ENCODE results near the gene KRT33A. TPM values are rescaled to one million over a fixed set of nuclear protein-coding genes. Genes with fewer than 3 reads are reported as not detected.
"Not testable (repeated sequence)": the region's sequence is repeated elsewhere in the genome, so short reads cannot be mapped to it uniquely, and the experiment has no call there.

The KRT33A gene
- total RNA-seq, 1 experiment from 2014 or later = not detected

- Histone ChIP-seq H3K4me2 (no peak overlapping the region), H3K4me1 (replicated peaks; ENCODE audit: insufficient read depth) (peaks cover 21% of the 10 kb centered on the region), H4K20me1 (ENCODE audit: insufficient read depth) (no peaks in the 10 kb centered on the region), H3K9me3 (ENCODE audit: insufficient read depth, low read depth) (no peaks in the 10 kb centered on the region), H2AFZ (no peak overlapping the region), H3K27me3 (ENCODE audit: insufficient read depth, low read depth) (no peaks in the 10 kb centered on the region), H3K9me2 (ENCODE audit: insufficient read depth) (no peaks in the 10 kb centered on the region), H3K4me3 (no peak overlapping the region), H3F3A (ENCODE audit: insufficient read depth, low read depth) (no peaks in the 10 kb centered on the region; the same call in 1 of the 2 replicates), H3K79me2 (ENCODE audit: low read depth) (no peaks in the 10 kb centered on the region), H3K36me3 (ENCODE audit: low read depth) (no peaks in the 10 kb centered on the region), H3K27ac (no peak overlapping the region)
- ChIA-PET CTCF (no interaction called here), POLR2A (ENCODE audit: unreplicated experiment) (no interaction called here)
- DNase-seq = no peak
- BruUV-seq (replicated peaks) = no TSS peak
- no peak for TF ChIP-seq EZH2 (IDR thresholded peaks at IDR 0.05; ENCODE audit: low read depth)
- intact Hi-C loops (cut with micrococcal nuclease; ENCODE audit: unreplicated experiment) = no loop called here
These were observed 45.0 kb upstream of the KRT33A start for GRCh38 chr17:41395611-41396010.

- DNase-seq; intact Hi-C loops (cut with micrococcal nuclease; ENCODE audit: unreplicated experiment); BruUV-seq (replicated peaks); H3K9me2 ChIP-seq (ENCODE audit: insufficient read depth); H3F3A ChIP-seq (ENCODE audit: insufficient read depth, low read depth); H3K9me3 ChIP-seq (ENCODE audit: insufficient read depth, low read depth); H3K27me3 ChIP-seq (ENCODE audit: insufficient read depth, low read depth); H3K27ac ChIP-seq; CTCF ChIA-PET; H3K36me3 ChIP-seq (ENCODE audit: low read depth); H3K4me2 ChIP-seq; H3K4me3 ChIP-seq; H4K20me1 ChIP-seq (ENCODE audit: insufficient read depth); H3K79me2 ChIP-seq (ENCODE audit: low read depth); POLR2A ChIA-PET (ENCODE audit: unreplicated experiment); H2AFZ ChIP-seq: not testable (repeated sequence)
- peaks cover 21% of the 10 kb centered on the region for H3K4me1 ChIP-seq (replicated peaks; ENCODE audit: insufficient read depth)
These were observed 44.4 kb upstream of the KRT33A start for GRCh38 chr17:41395044-41395443.

- H3K36me3 ChIP-seq (ENCODE audit: low read depth) = no peaks in the 10 kb centered on the region
These were observed 43.8 kb upstream of the KRT33A start for GRCh38 chr17:41394254-41394996.

GRCh38 chr17:41393826-41394225, 43.2 kb upstream of the KRT33A start:
- CTCF ChIA-PET = no interaction called here
- H3K27ac ChIP-seq = no peak overlapping the region
- no peak for DNase-seq
- H3K4me2 ChIP-seq = no peak overlapping the region
- H3K36me3 ChIP-seq (ENCODE audit: low read depth) = no peaks in the 10 kb centered on the region
- H3K9me2 ChIP-seq (ENCODE audit: insufficient read depth) = no peaks in the 10 kb centered on the region
- no peaks in the 10 kb centered on the region for H4K20me1 ChIP-seq (ENCODE audit: insufficient read depth)
- POLR2A ChIA-PET (ENCODE audit: unreplicated experiment) = no interaction called here
- no peaks in the 10 kb centered on the region for H3F3A ChIP-seq (ENCODE audit: insufficient read depth, low read depth)
- H3K9me3 ChIP-seq (ENCODE audit: insufficient read depth, low read depth) = no peaks in the 10 kb centered on the region
- intact Hi-C loops (cut with micrococcal nuclease; ENCODE audit: unreplicated experiment) = no loop called here
- peaks cover 21% of the 10 kb centered on the region for H3K4me1 ChIP-seq (replicated peaks; ENCODE audit: insufficient read depth)
- H3K4me3 ChIP-seq = no peak overlapping the region
- H3K27me3 ChIP-seq (ENCODE audit: insufficient read depth, low read depth) = no peaks in the 10 kb centered on the region
- no TSS peak for BruUV-seq (replicated peaks)
- H3K79me2 ChIP-seq (ENCODE audit: low read depth) = no peaks in the 10 kb centered on the region
- H2AFZ ChIP-seq = no peak overlapping the region
- TF ChIP-seq CTCF (conservative IDR thresholded peaks at IDR 0.05) (no peak), EZH2 (IDR thresholded peaks at IDR 0.05; ENCODE audit: low read depth) (no peak)

More at GRCh38 chr17:41394254-41394996, 43.8 kb upstream of the KRT33A start:
- POLR2A ChIA-PET (ENCODE audit: unreplicated experiment) = no interaction called here
- H2AFZ ChIP-seq = no peak overlapping the region
- CTCF ChIA-PET = no interaction called here
- peaks cover 21% of the 10 kb centered on the region for H3K4me1 ChIP-seq (replicated peaks; ENCODE audit: insufficient read depth)
- no peaks in the 10 kb centered on the region for H3K79me2 ChIP-seq (ENCODE audit: low read depth)
- no peak overlapping the region for H3K4me3 ChIP-seq
- H3K27ac ChIP-seq = no peak overlapping the region
- no peaks in the 10 kb centered on the region for H3K27me3 ChIP-seq (ENCODE audit: insufficient read depth, low read depth)
- H4K20me1 ChIP-seq (ENCODE audit: insufficient read depth) = no peaks in the 10 kb centered on the region
- H3F3A ChIP-seq (ENCODE audit: insufficient read depth, low read depth) = no peaks in the 10 kb centered on the region
- peak in 1 of 2 experiments; percentile 46 for DNase-seq
- H3K9me3 ChIP-seq (ENCODE audit: insufficient read depth, low read depth) = no peaks in the 10 kb centered on the region
- H3K9me2 ChIP-seq (ENCODE audit: insufficient read depth) = no peaks in the 10 kb centered on the region
- intact Hi-C loops (cut with micrococcal nuclease; ENCODE audit: unreplicated experiment) = no loop called here
- BruUV-seq (replicated peaks) = no TSS peak
- TF ChIP-seq CTCF (conservative IDR thresholded peaks at IDR 0.05) = no peak
- no peak overlapping the region for H3K4me2 ChIP-seq

All from PC-9 (cell line).